IPS DF 6.9 (cell line): ENCODE measurements around the gene AKAP12.

Experiments
- DNase-seq: peaks from one replicate; pipeline ENCODE4 v3.0.0-alpha.2; 2013; ENCODE audit warnings: low read depth, low spot score
- H3K27ac ChIP-seq: one replicate; pipeline ENCODE4 v1.5.1; 2013; ENCODE audit warnings: low read length, control low read depth
- H3K27me3 ChIP-seq: 2 replicates; pipeline ENCODE4 v1.6.1; 2013; ENCODE audit warnings: mild to moderate bottlenecking, low read length; ENCODE audit not compliant: control insufficient read depth, insufficient read depth
- H3K36me3 ChIP-seq: 2 replicates; pipeline ENCODE4 v1.6.1; 2013; ENCODE audit warnings: low read length; ENCODE audit not compliant: control insufficient read depth, insufficient read depth
- H3K4me1 ChIP-seq: 2 replicates; pipeline ENCODE4 v1.6.1; 2013; ENCODE audit warnings: low read length; ENCODE audit not compliant: control insufficient read depth, insufficient read depth
- H3K4me3 ChIP-seq: 2 replicates; pipeline ENCODE4 v1.5.1; 2013; ENCODE audit warnings: mild to moderate bottlenecking, low read length
- H3K9me3 ChIP-seq: 2 replicates; pipeline ENCODE4 v1.6.1; 2013; ENCODE audit warnings: low read length, inconsistent platforms; ENCODE audit not compliant: control insufficient read depth, insufficient read depth
- WGBS: extraction: QIAGEN DNeasy Blood & Tissue Kit; methylation state at CpG from one replicate; pipeline ENCODE4 v1.1.7; 2013; ENCODE audit warnings: mixed read lengths, missing lambda C conversion rate; ENCODE audit not compliant: insufficient read length, insufficient coverage; 5-methylcytosine and 5-hydroxymethylcytosine counted together

AKAP12 gene

GRCh38 chr6:151357758-151358436 lies 118.1 kb downstream of the AKAP12 start:
- DNase-seq, result no peak
- no peak overlapping the region for H3K4me3 ChIP-seq
- no CpG with 5 or more reads among the region's 6 CpGs for WGBS
- H3K27me3 ChIP-seq, result no peaks in the 10 kb centered on the region
- H3K27ac ChIP-seq, result no peak overlapping the region
- no peaks in the 10 kb centered on the region for H3K4me1 ChIP-seq
- H3K36me3 ChIP-seq, result no peaks in the 10 kb centered on the region
- no peaks in the 10 kb centered on the region for H3K9me3 ChIP-seq

- H3K27ac ChIP-seq, result no peak overlapping the region
- no peak overlapping the region for H3K4me3 ChIP-seq
- H3K36me3 ChIP-seq, result no peaks in the 10 kb centered on the region
- no CpG with 5 or more reads among the region's 3 CpGs for WGBS
- H3K9me3 ChIP-seq, result no peaks in the 10 kb centered on the region
- H3K4me1 ChIP-seq, result no peaks in the 10 kb centered on the region
- H3K27me3 ChIP-seq, result no peaks in the 10 kb centered on the region
- DNase-seq, result no peak
Observed at GRCh38 chr6:151358475-151358874, 118.7 kb downstream of the AKAP12 start.

DNA sequence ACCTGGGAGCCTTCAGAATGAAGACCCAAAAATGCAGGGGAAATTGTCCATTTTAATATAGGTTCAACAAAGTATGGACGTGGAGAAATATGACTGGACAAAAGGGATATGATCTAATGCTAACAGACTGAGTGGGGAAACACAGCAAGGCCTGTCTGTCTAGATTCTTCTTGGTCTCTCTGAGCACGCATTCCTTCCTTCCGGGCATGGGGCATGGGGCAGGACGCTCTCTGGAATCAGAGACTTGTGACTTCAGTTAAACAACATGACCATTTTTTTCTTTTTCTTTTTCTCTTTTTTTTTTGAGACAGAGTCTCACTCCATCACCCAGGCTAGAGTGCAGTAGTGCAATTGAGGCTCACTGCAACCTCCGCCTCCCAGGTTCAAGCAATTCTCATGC lies 119.7 kb downstream of the AKAP12 start:
- H3K9me3 ChIP-seq, result no peaks in the 10 kb centered on the region
- H3K36me3 ChIP-seq, result no peaks in the 10 kb centered on the region
- no peak for DNase-seq
- H3K27me3 ChIP-seq, result no peaks in the 10 kb centered on the region
- H3K27ac ChIP-seq, result no peak overlapping the region
- no peaks in the 10 kb centered on the region for H3K4me1 ChIP-seq
- no peak overlapping the region for H3K4me3 ChIP-seq
- WGBS, result no CpG with 5 or more reads among the region's 5 CpGs

- Histone ChIP-seq H3K36me3 (peaks cover 11% of the 10 kb centered on the region; the same call in 1 of the 2 replicates), H3K27me3 (no peaks in the 10 kb centered on the region), H3K4me3 (no peak overlapping the region), H3K4me1 (no peaks in the 10 kb centered on the region), H3K9me3 (no peaks in the 10 kb centered on the region), H3K27ac (no peak overlapping the region)
- DNase-seq, result no peak
- no CpG with 5 or more reads among the region's 6 CpGs for WGBS
Observed at GRCh38 chr6:151365233-151365632, 125.5 kb downstream of the AKAP12 start.

DNA sequence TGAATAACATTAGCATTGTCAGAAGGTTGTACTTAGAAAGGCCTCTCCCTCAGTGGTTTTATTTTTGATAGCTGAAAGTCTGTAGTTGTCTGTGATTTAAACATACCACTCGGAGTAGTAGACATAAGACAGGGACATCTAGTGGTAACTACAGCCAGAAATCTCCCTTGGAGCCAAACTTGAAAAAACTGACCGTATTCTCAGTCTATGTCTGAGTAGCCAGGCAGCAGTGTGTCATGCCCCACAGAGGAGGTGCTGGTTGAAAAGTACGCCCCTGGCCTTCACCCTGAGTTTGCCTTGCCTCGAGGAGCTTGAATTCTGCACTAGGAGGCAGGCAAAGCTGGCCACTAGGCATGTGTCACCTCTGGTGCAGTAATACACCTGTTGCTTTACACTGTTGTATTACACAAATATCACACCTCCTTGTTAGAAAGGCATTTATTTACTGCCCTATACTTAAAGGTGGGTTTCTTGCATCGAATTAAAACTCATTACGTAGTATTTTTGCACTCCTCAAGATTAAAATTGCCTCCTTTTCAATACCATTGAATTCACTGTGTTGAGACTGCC lies 130.8 kb downstream of the AKAP12 start:
- no peak overlapping the region for H3K4me3 ChIP-seq
- peaks cover 16% of the 10 kb centered on the region; the same call in 1 of the 2 replicates for H3K36me3 ChIP-seq
- no peaks in the 10 kb centered on the region for H3K27me3 ChIP-seq
- no peaks in the 10 kb centered on the region; the same call in 1 of the 2 replicates for H3K4me1 ChIP-seq
- no peak for DNase-seq
- H3K9me3 ChIP-seq, result no peaks in the 10 kb centered on the region
- WGBS, result no CpG with 5 or more reads among the region's 6 CpGs
- no peak overlapping the region for H3K27ac ChIP-seq

DNA sequence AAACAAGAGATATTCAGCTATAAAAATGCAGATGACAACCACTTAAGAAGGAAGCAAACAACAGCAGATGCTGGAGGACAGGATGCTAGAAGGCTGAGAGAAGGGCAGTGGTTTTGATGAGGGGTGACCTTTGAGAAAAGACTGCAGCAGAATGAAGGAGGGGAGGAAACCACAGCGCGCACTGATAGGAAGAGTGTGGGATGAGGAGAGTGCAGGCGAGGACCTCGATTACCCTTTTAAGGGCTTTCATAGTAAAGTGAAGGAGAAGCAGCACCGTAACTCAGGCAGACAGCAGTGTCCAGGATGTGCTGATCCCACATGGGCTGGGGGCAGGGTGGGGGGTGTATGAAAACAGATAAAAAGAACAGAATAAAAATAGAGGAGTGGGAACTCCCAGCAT lies 132.4 kb downstream of the AKAP12 start:
- DNase-seq, result no peak
- WGBS, result no CpG with 5 or more reads among the region's 5 CpGs

GRCh38 chr6:151374036-151374683 lies 134.4 kb downstream of the AKAP12 start:
- no peak for DNase-seq
- no CpG with 5 or more reads among the region's 5 CpGs for WGBS

More for the DNA sequence above, 132.4 kb downstream of the AKAP12 start:
- no peak overlapping the region for H3K27ac ChIP-seq
- H3K36me3 ChIP-seq, result peaks cover 7% of the 10 kb centered on the region; the same call in 1 of the 2 replicates
- no peak overlapping the region for H3K4me3 ChIP-seq
- H3K9me3 ChIP-seq, result no peaks in the 10 kb centered on the region
- H3K27me3 ChIP-seq, result no peaks in the 10 kb centered on the region
- H3K4me1 ChIP-seq, result no peaks in the 10 kb centered on the region; the same call in 1 of the 2 replicates

DNA sequence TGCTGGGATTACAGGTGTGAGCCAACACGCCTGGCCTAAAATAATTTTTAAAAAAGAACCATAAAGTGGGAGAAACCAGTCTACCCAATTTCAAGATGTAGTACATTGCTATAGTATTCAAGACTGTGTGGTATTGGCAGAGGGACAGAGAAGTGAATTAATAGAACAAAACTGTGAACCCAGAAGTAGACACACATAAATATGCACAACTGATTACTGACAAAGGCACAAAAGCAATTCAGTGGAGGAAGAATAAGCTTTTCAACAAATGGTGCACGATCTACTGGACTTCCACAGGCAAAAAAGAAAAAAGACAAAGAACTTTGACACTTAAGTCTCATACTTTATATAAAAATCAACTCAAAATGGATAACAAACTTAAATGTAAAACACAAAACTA lies 136.1 kb downstream of the AKAP12 start:
- Histone ChIP-seq H3K27ac (no peak overlapping the region), H3K4me3 (no peak overlapping the region)

More at GRCh38 chr6:151374036-151374683, 134.4 kb downstream of the AKAP12 start:
- no peak overlapping the region for H3K27ac ChIP-seq
- no peaks in the 10 kb centered on the region; the same call in 1 of the 2 replicates for H3K4me1 ChIP-seq
- H3K27me3 ChIP-seq, result no peaks in the 10 kb centered on the region
- H3K36me3 ChIP-seq, result peaks cover 7% of the 10 kb centered on the region; the same call in 1 of the 2 replicates
- no peaks in the 10 kb centered on the region for H3K9me3 ChIP-seq
- H3K4me3 ChIP-seq, result no peak overlapping the region

DNA sequence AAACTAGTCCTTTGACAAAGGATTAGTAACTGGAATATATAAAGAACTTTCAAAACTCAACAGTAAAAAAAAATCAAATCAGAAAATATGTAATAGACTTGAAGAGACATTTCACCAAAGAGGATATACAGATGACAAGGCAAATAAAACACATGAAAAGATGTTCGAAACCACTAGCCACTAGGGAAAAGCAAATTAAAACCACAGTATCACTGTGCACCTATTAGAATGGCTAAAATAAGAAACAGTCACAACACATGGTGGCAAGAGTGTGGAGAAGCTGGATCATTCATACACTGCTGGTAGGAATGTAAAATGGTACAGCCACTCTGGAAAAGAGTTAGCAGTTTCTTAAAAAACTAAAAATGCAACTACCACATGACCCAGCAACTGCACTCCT lies 136.7 kb downstream of the AKAP12 start:
- DNase-seq, result no peak
- Histone ChIP-seq H3K4me1 (peaks cover 3% of the 10 kb centered on the region; the same call in 1 of the 2 replicates), H3K4me3 (no peak overlapping the region), H3K9me3 (no peaks in the 10 kb centered on the region), H3K36me3 (0 out of 2 replicates have a peak, but pooled peaks cover under 1% of the 10 kb centered on the region), H3K27me3 (no peaks in the 10 kb centered on the region), H3K27ac (no peak overlapping the region)
- WGBS, result no CpG with 5 or more reads among the region's 1 CpG

More for the DNA sequence above, 136.1 kb downstream of the AKAP12 start:
- Histone ChIP-seq H3K27me3 (no peaks in the 10 kb centered on the region), H3K4me1 (peaks cover 2% of the 10 kb centered on the region; the same call in 1 of the 2 replicates), H3K9me3 (no peaks in the 10 kb centered on the region), H3K36me3 (peaks cover 5% of the 10 kb centered on the region; the same call in 1 of the 2 replicates)
- WGBS, result no CpG with 5 or more reads among the region's 2 CpGs
- DNase-seq, result no peak

GRCh38 chr6:151377095-151377494 lies 137.3 kb downstream of the AKAP12 start:
- Histone ChIP-seq H3K27ac (no peak overlapping the region), H3K4me3 (no peak overlapping the region), H3K36me3 (no peaks in the 10 kb centered on the region), H3K9me3 (no peaks in the 10 kb centered on the region), H3K4me1 (peaks cover 3% of the 10 kb centered on the region; the same call in 1 of the 2 replicates), H3K27me3 (no peaks in the 10 kb centered on the region)
- no CpG with 5 or more reads among the region's 3 CpGs for WGBS
- DNase-seq, result no peak
